B cell (primary cell): ENCODE results near the gene AGAP6.
"Not testable (repeated sequence)": the region's sequence is repeated elsewhere in the genome, so short reads cannot be mapped to it uniquely, and the experiment has no call there.

Source experiments
- CTCF ChIP-seq: fragments of 200-600 bp; IDR thresholded peaks from one replicate; pipeline ENCODE4 v1.8.0; 2022; ENCODE audit warnings: antibody characterized with exemption, mild to moderate bottlenecking
- EZH2 ChIP-seq: IDR thresholded peaks from 2 replicates; pipeline ENCODE4 v1.6.1; 2012; ENCODE audit warnings: borderline replicate concordance, low read depth, mild to moderate bottlenecking, moderate library complexity, low read length; ENCODE audit not compliant: insufficient read depth, poor library complexity, severe bottlenecking

- TF ChIP-seq CTCF, EZH2: not testable (repeated sequence)
These were observed 28.7 kb downstream of the AGAP6 start for GRCh38 chr10:50016926-50017325.
